AG20443 (cell line): ENCODE measurements around the gene LAMB3.
A peak's percentile ranks its signal among the peaks of the same experiment; 100 is the strongest.

ENCODE experiments used
- DNase-seq: peaks from one replicate; pipeline ENCODE4 v3.0.0; 2012; ENCODE audit warnings: low spot score, mixed read lengths

LAMB3 gene

GRCh38 chr1:209633335-209633997 is 18.8 kb downstream of the LAMB3 start:
- no peak for DNase-seq

- no peak for DNase-seq
Observed at GRCh38 chr1:209630383-209631225, 21.6 kb downstream of the LAMB3 start.

GRCh38 chr1:209629621-209630382 is 22.4 kb downstream of the LAMB3 start:
- no peak for DNase-seq

- DNase-seq: no peak
Observed at GRCh38 chr1:209628618-209629299, 23.5 kb downstream of the LAMB3 start.

GRCh38 chr1:209627732-209628196 is 24.5 kb downstream of the LAMB3 start:
- DNase-seq: peak; percentile 84

- DNase-seq: no peak
Observed at GRCh38 chr1:209627027-209627731, 25.0 kb downstream of the LAMB3 start.

GRCh38 chr1:209626346-209627026 is 25.7 kb downstream of the LAMB3 start:
- no peak for DNase-seq

GRCh38 chr1:209625791-209626285 is 26.4 kb downstream of the LAMB3 start:
- DNase-seq: no peak

GRCh38 chr1:209624558-209625549 is 27.4 kb downstream of the LAMB3 start:
- no peak for DNase-seq

GRCh38 chr1:209622841-209623829 is 29.1 kb downstream of the LAMB3 start:
- DNase-seq: no peak

GRCh38 chr1:209621741-209622655 is 30.2 kb downstream of the LAMB3 start:
- DNase-seq: no peak

GRCh38 chr1:209621286-209621685 is 30.9 kb downstream of the LAMB3 start:
- no peak for DNase-seq

GRCh38 chr1:209620487-209620884 is 31.7 kb downstream of the LAMB3 start:
- no peak for DNase-seq

- DNase-seq: no peak
Observed at GRCh38 chr1:209619696-209620486, 32.3 kb downstream of the LAMB3 start.

GRCh38 chr1:209618756-209619420 is 33.3 kb downstream of the LAMB3 start:
- no peak for DNase-seq

- DNase-seq: no peak
Observed at GRCh38 chr1:209618291-209618690, 33.9 kb downstream of the LAMB3 start.
